Suprapubic skin (tissue), 3 donors: ENCODE data around the gene GJA9.

ENCODE experiments used
- CTCF ChIP-seq, 2 donors: fragments of 200-600 bp in 1 of 2; fragments of 450-650 bp in 1 of 2; sonication (generic) in 1 of 2; IDR thresholded peaks; one replicate each; pipeline ENCODE4 v1.5.1; 2016 to 2019; ENCODE audit warnings: antibody characterized with exemption in 2 of 2, mild to moderate bottlenecking in 1 of 2, moderate library complexity in 1 of 2
- POLR2AphosphoS5 ChIP-seq, 3 donors: sonication (generic); formaldehyde crosslinking; IDR thresholded peaks; one replicate each; pipeline ENCODE4 v1.6.1; 2017; ENCODE audit warnings: antibody characterized with exemption in 3 of 3

- TF ChIP-seq CTCF (IDR thresholded peaks at IDR 0.05) (peak; percentile 5 to 29), POLR2AphosphoS5 (IDR thresholded peaks at IDR 0.05) (peak in 1 of 3 donors; percentile 34)
Observed at GRCh38 chr1:38873027-38873969, 8.1 kb downstream of the GJA9 start, which contains the start of gene MYCBP.
